Measurements from ENCODE around the gene MT2A. TPM values are rescaled to one million over a fixed set of nuclear protein-coding genes. Genes with fewer than 3 reads are reported as not detected.

The MT2A gene
- total and polyA plus RNA-seq, 2 of the 13 experiments (the other 11 are each of a cell fraction or from before 2014, with no cell fraction given) = 135 to 371 TPM

DNA sequence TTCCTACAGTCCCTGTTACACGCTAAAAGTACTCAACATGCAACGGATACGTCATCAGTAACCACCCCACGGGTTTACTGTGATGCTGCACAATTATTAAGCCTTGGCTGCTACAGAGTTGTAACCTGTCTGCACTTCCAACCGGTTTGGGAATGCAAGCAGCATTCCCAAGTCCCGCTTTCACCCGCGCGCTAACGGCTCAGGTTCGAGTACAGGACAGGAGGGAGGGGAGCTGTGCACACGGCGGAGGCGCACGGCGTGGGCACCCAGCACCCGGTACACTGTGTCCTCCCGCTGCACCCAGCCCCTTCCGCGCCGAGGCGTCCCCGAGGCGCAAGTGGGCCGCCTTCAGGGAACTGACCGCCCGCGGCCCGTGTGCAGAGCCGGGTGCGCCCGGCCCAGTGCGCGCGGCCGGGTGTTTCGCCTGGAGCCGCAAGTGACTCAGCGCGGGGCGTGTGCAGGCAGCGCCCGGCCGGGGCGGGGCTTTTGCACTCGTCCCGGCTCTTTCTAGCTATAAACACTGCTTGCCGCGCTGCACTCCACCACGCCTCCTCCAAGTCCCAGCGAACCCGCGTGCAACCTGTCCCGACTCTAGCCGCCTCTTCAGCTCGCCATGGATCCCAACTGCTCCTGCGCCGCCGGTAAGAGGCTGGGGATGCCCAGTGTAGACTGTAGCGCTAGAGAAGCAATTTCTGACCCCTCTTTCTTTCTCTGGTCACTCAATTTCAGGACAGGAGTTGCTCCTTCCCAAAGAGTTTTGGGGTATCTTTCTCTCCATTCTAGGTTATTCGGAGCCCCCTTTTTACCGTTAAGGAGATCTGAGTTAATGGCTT, at the start of gene MT2A (continued):
- TF ChIP-seq SPEN (CRISPR knock-in tag; IDR thresholded peaks at IDR 0.05; ENCODE audit: low read depth) (peak; percentile 32; the same call in 1 of the 2 replicates), BORCS8-MEF2B (CRISPR knock-in tag; IDR thresholded peaks at IDR 0.05) (peak; percentile 71; the same call in 1 of the 2 replicates), ZNF101 (CRISPR knock-in tag; IDR thresholded peaks at IDR 0.05; ENCODE audit: borderline replicate concordance, low read depth) (no peak), ZNF275 (CRISPR knock-in tag; IDR thresholded peaks at IDR 0.05; ENCODE audit: borderline replicate concordance) (peak; percentile 75; the same call in 1 of the 2 replicates), ZNF484 (CRISPR knock-in tag; IDR thresholded peaks at IDR 0.05; ENCODE audit: borderline replicate concordance, low read depth) (no peak), SAP130 (CRISPR knock-in tag; IDR thresholded peaks at IDR 0.05; ENCODE audit: low read depth) (peak; percentile 91), ZSCAN25 (CRISPR knock-in tag; IDR thresholded peaks at IDR 0.05) (0 out of 2 replicates have a peak, but pooled peaks have one; percentile 15), SMYD3 (CRISPR knock-in tag; IDR thresholded peaks at IDR 0.05) (peak; percentile 71; the same call in 1 of the 2 replicates), HIVEP1 (CRISPR knock-in tag; IDR thresholded peaks at IDR 0.05) (peak; percentile 60; the same call in 1 of the 2 replicates), ZBTB42 (CRISPR knock-in tag; IDR thresholded peaks at IDR 0.05) (no peak; the same call in 1 of the 2 replicates), THAP7 (CRISPR knock-in tag; IDR thresholded peaks at IDR 0.05) (no peak), DBP (CRISPR knock-in tag; IDR thresholded peaks at IDR 0.05; ENCODE audit: not compliant biosample characterization) (peak; percentile 70), POGZ (CRISPR knock-in tag; IDR thresholded peaks at IDR 0.05) (peak; percentile 88), ZNF552 (CRISPR knock-in tag; IDR thresholded peaks at IDR 0.05; ENCODE audit: borderline replicate concordance) (0 out of 2 replicates have a peak, but pooled peaks have one; percentile 28), ZFY (CRISPR knock-in tag; IDR thresholded peaks at IDR 0.05) (peak; percentile 93), JDP2 (CRISPR knock-in tag; IDR thresholded peaks at IDR 0.05; ENCODE audit: borderline replicate concordance) (no peak; the same call in 1 of the 2 replicates), ZNF224 (CRISPR knock-in tag; IDR thresholded peaks at IDR 0.05) (peak; percentile 63; the same call in 1 of the 2 replicates), ZFP36 (IDR thresholded peaks at IDR 0.05; ENCODE audit: borderline replicate concordance, low read depth, low read length, partially characterized antibody) (no peak), MTA3 (CRISPR knock-in tag; IDR thresholded peaks at IDR 0.05) (no peak), ZNF678 (CRISPR knock-in tag; IDR thresholded peaks at IDR 0.05) (no peak), ZBTB3 (CRISPR knock-in tag; IDR thresholded peaks at IDR 0.05; ENCODE audit: borderline replicate concordance, low read depth) (no peak), MAFG (CRISPR knock-in tag; IDR thresholded peaks at IDR 0.05) (peak; percentile 65; the same call in 1 of the 2 replicates), ZNF781 (CRISPR knock-in tag; IDR thresholded peaks at IDR 0.05; ENCODE audit: borderline replicate concordance, not compliant biosample characterization) (no peak)
- TF ChIP-seq, protein P1, sequence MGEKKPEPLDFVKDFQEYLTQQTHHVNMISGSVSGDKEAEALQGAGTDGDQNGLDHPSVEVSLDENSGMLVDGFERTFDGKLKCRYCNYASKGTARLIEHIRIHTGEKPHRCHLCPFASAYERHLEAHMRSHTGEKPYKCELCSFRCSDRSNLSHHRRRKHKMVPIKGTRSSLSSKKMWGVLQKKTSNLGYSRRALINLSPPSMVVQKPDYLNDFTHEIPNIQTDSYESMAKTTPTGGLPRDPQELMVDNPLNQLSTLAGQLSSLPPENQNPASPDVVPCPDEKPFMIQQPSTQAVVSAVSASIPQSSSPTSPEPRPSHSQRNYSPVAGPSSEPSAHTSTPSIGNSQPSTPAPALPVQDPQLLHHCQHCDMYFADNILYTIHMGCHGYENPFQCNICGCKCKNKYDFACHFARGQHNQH (CRISPR knock-in tag; IDR thresholded peaks at IDR 0.05) = peak; percentile 79
- TF ChIP-seq, protein P2, sequence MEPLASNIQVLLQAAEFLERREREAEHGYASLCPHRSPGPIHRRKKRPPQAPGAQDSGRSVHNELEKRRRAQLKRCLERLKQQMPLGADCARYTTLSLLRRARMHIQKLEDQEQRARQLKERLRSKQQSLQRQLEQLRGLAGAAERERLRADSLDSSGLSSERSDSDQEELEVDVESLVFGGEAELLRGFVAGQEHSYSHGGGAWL (CRISPR knock-in tag; IDR thresholded peaks at IDR 0.05) = peak; percentile 78; the same call in 1 of the 2 replicates
